HCT116 (cell line): ENCODE results near the gene FGGY.

Experiments
- ELF1 ChIP-seq: IDR thresholded peaks from 2 replicates; pipeline ENCODE4 v1.6.1; 2012; ENCODE audit warnings: low read depth, borderline replicate concordance
- EZH2phosphoT487 ChIP-seq: fragments of 200-600 bp; IDR thresholded peaks from 2 replicates; pipeline ENCODE4 v1.6.1; 2018; ENCODE audit warnings: antibody characterized with exemption, borderline replicate concordance
- JUND ChIP-seq: IDR thresholded peaks from 2 replicates; pipeline ENCODE4 v1.6.1; 2012
- POLR2A ChIP-seq: IDR thresholded peaks from 2 replicates; pipeline ENCODE4 v1.7.0; 2011; ENCODE audit warnings: borderline replicate concordance; ENCODE audit not compliant: insufficient read depth, insufficient read length; ENCODE audit errors: extremely low read depth
- POLR2AphosphoS5 ChIP-seq: IDR thresholded peaks from 2 replicates; pipeline ENCODE4 v1.6.1; 2011; ENCODE audit warnings: mild to moderate bottlenecking, low read depth, low read length, moderate library complexity
- SIN3A ChIP-seq: IDR thresholded peaks from 2 replicates; pipeline ENCODE4 v1.6.1; 2012; ENCODE audit warnings: low read depth
- SP1 ChIP-seq: IDR thresholded peaks from 2 replicates; pipeline ENCODE4 v1.6.1; 2012; ENCODE audit warnings: low read depth
- TCF7L2 ChIP-seq: IDR thresholded peaks from 2 replicates; pipeline ENCODE4 v1.7.0; 2011; ENCODE audit warnings: borderline replicate concordance, inconsistent platforms; ENCODE audit not compliant: insufficient read depth, insufficient read length; ENCODE audit errors: extremely low read depth
- TF ChIP-seq, protein P1 (sequence below), 3 experiments: fragments of 200-600 bp in 1 of 3; sonication (generic) in 1 of 3; IDR thresholded peaks in 2 of 3; conservative IDR thresholded peaks in 1 of 3; 2 replicates each; pipeline ENCODE4 v1.5.1; 2012 to 2017; ENCODE audit warnings: low read depth in 2 of 3, low read length in 2 of 3, antibody characterized with exemption in 1 of 3, borderline replicate concordance in 1 of 3, control low read depth in 1 of 3, mild to moderate bottlenecking in 1 of 3, mixed read lengths in 1 of 3, mixed run types in 1 of 3, moderate library complexity in 1 of 3; ENCODE audit not compliant: insufficient read depth in 1 of 3
- TF ChIP-seq, protein P2 (sequence below): IDR thresholded peaks from 2 replicates; pipeline ENCODE4 v1.6.1; 2012

DNA sequence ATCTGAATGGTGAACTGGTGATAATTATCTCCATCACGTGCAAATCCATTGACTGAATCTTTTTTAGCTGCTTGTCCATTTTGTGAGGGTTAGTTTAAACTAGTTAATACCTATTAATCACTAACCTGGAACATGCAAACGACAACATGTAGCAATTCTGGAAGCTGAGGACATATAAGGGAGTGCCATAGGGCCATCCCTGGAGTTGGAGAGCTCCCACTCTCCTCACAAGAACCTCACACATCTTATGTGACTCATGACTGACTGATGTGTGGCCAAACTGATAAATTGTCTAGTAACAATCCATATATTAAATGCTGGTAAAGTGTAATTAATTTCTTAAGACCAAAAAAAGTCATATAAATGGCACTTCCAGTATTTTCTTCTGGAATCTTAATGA lies 454.9 kb downstream of the FGGY start:
- TF ChIP-seq EZH2phosphoT487 (no peak), POLR2AphosphoS5 (no peak), POLR2A (no peak), SP1 (no peak), JUND (no peak), ELF1 (no peak), TCF7L2 (no peak), SIN3A (no peak)
- TF ChIP-seq, protein P1, sequence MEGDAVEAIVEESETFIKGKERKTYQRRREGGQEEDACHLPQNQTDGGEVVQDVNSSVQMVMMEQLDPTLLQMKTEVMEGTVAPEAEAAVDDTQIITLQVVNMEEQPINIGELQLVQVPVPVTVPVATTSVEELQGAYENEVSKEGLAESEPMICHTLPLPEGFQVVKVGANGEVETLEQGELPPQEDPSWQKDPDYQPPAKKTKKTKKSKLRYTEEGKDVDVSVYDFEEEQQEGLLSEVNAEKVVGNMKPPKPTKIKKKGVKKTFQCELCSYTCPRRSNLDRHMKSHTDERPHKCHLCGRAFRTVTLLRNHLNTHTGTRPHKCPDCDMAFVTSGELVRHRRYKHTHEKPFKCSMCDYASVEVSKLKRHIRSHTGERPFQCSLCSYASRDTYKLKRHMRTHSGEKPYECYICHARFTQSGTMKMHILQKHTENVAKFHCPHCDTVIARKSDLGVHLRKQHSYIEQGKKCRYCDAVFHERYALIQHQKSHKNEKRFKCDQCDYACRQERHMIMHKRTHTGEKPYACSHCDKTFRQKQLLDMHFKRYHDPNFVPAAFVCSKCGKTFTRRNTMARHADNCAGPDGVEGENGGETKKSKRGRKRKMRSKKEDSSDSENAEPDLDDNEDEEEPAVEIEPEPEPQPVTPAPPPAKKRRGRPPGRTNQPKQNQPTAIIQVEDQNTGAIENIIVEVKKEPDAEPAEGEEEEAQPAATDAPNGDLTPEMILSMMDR (IDR thresholded peaks at IDR 0.05 in 2 of 3, conservative IDR thresholded peaks at IDR 0.05 in 1 of 3; ENCODE audit: borderline replicate concordance in 1 of 3, insufficient read depth in 1 of 3, low read depth in 2 of 3, low read length in 2 of 3) = no peak
- TF ChIP-seq, protein P2, sequence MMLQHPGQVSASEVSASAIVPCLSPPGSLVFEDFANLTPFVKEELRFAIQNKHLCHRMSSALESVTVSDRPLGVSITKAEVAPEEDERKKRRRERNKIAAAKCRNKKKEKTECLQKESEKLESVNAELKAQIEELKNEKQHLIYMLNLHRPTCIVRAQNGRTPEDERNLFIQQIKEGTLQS = no peak
